ENCODE results near the gene MED8. TPM values are rescaled to one million over a fixed set of nuclear protein-coding genes. Genes with fewer than 3 reads are reported as not detected.
A peak's percentile ranks its signal among the peaks of the same experiment; 100 is the strongest.

The MED8 gene
- total and polyA plus RNA-seq, 9 of the 15 experiments (the other 6 are each of a cell fraction or from before 2014, with no cell fraction given): 23.0 to 120 (median 56.4) TPM

DNA sequence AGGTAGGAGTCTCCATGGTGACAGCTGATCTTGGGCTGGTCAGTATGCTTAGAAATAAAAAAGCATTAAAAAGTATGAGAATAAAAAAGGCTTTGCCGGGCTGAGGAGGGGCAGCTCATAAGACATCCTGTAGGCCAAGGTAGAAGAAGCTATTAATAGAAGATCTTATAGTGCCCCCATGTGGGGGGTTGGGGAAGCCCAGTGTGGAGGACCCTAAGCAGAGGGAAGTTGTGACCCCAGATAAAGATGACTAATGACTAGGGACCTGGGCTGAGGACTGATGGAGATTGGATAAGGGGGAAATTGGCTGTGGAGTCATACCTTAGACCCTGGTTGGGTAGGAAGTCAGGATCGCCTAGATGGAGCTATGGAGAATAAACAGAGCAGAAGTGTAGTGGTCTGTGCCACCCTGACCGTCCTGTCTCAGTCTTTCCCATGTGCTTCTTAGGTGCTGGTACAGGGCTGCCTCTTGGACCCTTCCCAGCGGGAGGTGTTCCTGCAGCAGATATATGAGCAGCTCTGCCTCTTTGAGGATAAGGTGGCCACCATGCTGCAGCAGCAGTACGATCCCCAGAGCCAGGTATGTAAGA lies 25.1 kb upstream of the MED8 start (continued):
- TF ChIP-seq, protein P1, sequence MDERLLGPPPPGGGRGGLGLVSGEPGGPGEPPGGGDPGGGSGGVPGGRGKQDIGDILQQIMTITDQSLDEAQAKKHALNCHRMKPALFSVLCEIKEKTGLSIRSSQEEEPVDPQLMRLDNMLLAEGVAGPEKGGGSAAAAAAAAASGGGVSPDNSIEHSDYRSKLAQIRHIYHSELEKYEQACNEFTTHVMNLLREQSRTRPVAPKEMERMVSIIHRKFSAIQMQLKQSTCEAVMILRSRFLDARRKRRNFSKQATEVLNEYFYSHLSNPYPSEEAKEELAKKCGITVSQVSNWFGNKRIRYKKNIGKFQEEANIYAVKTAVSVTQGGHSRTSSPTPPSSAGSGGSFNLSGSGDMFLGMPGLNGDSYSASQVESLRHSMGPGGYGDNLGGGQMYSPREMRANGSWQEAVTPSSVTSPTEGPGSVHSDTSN (CRISPR knock-in tag; IDR thresholded peaks at IDR 0.05; ENCODE audit: low read depth): no peak
- TF ChIP-seq, protein P1 (tag; conservative IDR thresholded peaks at IDR 0.05; ENCODE audit: low read depth): 0 out of 2 replicates have a peak, but pooled peaks have one; percentile 30
- peak; percentile 93 for TF ChIP-seq SMC3 (conservative IDR thresholded peaks at IDR 0.05; ENCODE audit: insufficient read depth, low read depth, low read length)
- TF ChIP-seq, protein P2, sequence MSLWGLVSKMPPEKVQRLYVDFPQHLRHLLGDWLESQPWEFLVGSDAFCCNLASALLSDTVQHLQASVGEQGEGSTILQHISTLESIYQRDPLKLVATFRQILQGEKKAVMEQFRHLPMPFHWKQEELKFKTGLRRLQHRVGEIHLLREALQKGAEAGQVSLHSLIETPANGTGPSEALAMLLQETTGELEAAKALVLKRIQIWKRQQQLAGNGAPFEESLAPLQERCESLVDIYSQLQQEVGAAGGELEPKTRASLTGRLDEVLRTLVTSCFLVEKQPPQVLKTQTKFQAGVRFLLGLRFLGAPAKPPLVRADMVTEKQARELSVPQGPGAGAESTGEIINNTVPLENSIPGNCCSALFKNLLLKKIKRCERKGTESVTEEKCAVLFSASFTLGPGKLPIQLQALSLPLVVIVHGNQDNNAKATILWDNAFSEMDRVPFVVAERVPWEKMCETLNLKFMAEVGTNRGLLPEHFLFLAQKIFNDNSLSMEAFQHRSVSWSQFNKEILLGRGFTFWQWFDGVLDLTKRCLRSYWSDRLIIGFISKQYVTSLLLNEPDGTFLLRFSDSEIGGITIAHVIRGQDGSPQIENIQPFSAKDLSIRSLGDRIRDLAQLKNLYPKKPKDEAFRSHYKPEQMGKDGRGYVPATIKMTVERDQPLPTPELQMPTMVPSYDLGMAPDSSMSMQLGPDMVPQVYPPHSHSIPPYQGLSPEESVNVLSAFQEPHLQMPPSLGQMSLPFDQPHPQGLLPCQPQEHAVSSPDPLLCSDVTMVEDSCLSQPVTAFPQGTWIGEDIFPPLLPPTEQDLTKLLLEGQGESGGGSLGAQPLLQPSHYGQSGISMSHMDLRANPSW (CRISPR knock-in tag; IDR thresholded peaks at IDR 0.05): no peak
- TF ChIP-seq HNRNPL (IDR thresholded peaks at IDR 0.05; ENCODE audit: low read depth, low read length): no peak
- TF ChIP-seq JUN (IDR thresholded peaks at IDR 0.05; ENCODE audit: borderline replicate concordance, low read depth, low read length): peak; percentile 39; the same call in 1 of the 2 replicates
- no peak for TF ChIP-seq JUN (CRISPR knock-in tag; IDR thresholded peaks at IDR 0.05; ENCODE audit: borderline replicate concordance)
- TF ChIP-seq, protein P3, sequence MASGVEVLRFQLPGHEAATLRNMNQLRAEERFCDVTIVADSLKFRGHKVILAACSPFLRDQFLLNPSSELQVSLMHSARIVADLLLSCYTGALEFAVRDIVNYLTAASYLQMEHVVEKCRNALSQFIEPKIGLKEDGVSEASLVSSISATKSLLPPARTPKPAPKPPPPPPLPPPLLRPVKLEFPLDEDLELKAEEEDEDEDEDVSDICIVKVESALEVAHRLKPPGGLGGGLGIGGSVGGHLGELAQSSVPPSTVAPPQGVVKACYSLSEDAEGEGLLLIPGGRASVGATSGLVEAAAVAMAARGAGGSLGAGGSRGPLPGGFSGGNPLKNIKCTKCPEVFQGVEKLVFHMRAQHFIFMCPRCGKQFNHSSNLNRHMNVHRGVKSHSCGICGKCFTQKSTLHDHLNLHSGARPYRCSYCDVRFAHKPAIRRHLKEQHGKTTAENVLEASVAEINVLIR (CRISPR knock-in tag; IDR thresholded peaks at IDR 0.05): 0 out of 2 replicates have a peak, but pooled peaks have one; percentile 27
- 0 out of 2 replicates have a peak, but pooled peaks have one; percentile 5 for TF ChIP-seq NFE2 (IDR thresholded peaks at IDR 0.05; ENCODE audit: low read depth)
- peak; percentile 32 for TF ChIP-seq DACH1 (IDR thresholded peaks at IDR 0.05; ENCODE audit: partially characterized antibody)
